Measurements from ENCODE around the gene ALKBH3.
A peak's percentile ranks its signal among the peaks of the same experiment; 100 is the strongest.

The ALKBH3 gene

GRCh38 chr11:43930868-43931716, 50.5 kb downstream of the ALKBH3 start:
- Histone ChIP-seq H3K4me3 (ENCODE audit: extremely low read depth, insufficient read depth, low read length, poor library complexity, severe bottlenecking) (no peak overlapping the region), H3K9me3 (ENCODE audit: control insufficient read depth, low read length) (no peaks in the 10 kb centered on the region), H3K27ac (ENCODE audit: low read depth, low read length, severe bottlenecking) (peak overlapping the region; percentile 41), H3K36me3 (ENCODE audit: control insufficient read depth, insufficient read depth, low read length) (no peaks in the 10 kb centered on the region), H3K4me1 (ENCODE audit: control insufficient read depth, insufficient read depth, low read length, poor library complexity, severe bottlenecking) (peaks cover 26% of the 10 kb centered on the region)
- WGBS, 2 experiments (ENCODE audit: insufficient coverage in 2 of 2) = 84 to 90% methylated on average over 9 to 10 of the region's 10 CpGs

- WGBS, 2 experiments (ENCODE audit: insufficient coverage in 2 of 2) = 81 to 97% methylated on average over 4 of the region's 4 CpGs
- Histone ChIP-seq H3K9me3 (ENCODE audit: control insufficient read depth, low read length) (no peaks in the 10 kb centered on the region), H3K36me3 (ENCODE audit: control insufficient read depth, insufficient read depth, low read length) (no peaks in the 10 kb centered on the region), H3K4me1 (ENCODE audit: control insufficient read depth, insufficient read depth, low read length, poor library complexity, severe bottlenecking) (peaks cover 22% of the 10 kb centered on the region), H3K4me3 (ENCODE audit: extremely low read depth, insufficient read depth, low read length, poor library complexity, severe bottlenecking) (no peak overlapping the region), H3K27ac (ENCODE audit: low read depth, low read length, severe bottlenecking) (no peak overlapping the region)
Measured at GRCh38 chr11:43931717-43932039, 51.0 kb downstream of the ALKBH3 start.

- H3K27ac ChIP-seq (ENCODE audit: low read depth, low read length, severe bottlenecking) = no peak overlapping the region
- H3K4me1 ChIP-seq (ENCODE audit: control insufficient read depth, insufficient read depth, low read length, poor library complexity, severe bottlenecking) = peaks cover 29% of the 10 kb centered on the region
- no peaks in the 10 kb centered on the region for H3K36me3 ChIP-seq (ENCODE audit: control insufficient read depth, insufficient read depth, low read length)
- H3K9me3 ChIP-seq (ENCODE audit: control insufficient read depth, low read length) = no peaks in the 10 kb centered on the region
- 100% methylated on average over 1 of the region's 1 CpG; no CpG with 5 or more reads in 1 of the 2 experiments for WGBS, 2 experiments (ENCODE audit: insufficient coverage in 2 of 2)
- no peak overlapping the region for H3K4me3 ChIP-seq (ENCODE audit: extremely low read depth, insufficient read depth, low read length, poor library complexity, severe bottlenecking)
Measured at GRCh38 chr11:43933226-43933607, 52.6 kb downstream of the ALKBH3 start.

GRCh38 chr11:43933608-43934551, 53.2 kb downstream of the ALKBH3 start:
- peaks cover 30% of the 10 kb centered on the region for H3K4me1 ChIP-seq (ENCODE audit: control insufficient read depth, insufficient read depth, low read length, poor library complexity, severe bottlenecking)
- no peak overlapping the region for H3K4me3 ChIP-seq (ENCODE audit: extremely low read depth, insufficient read depth, low read length, poor library complexity, severe bottlenecking)
- whole genome bisulfite sequencing, 2 experiments (ENCODE audit: insufficient coverage in 2 of 2) = 70 to 71% methylated on average over 15 to 16 of the region's 20 CpGs
- no peaks in the 10 kb centered on the region for H3K9me3 ChIP-seq (ENCODE audit: control insufficient read depth, low read length)
- H3K36me3 ChIP-seq (ENCODE audit: control insufficient read depth, insufficient read depth, low read length) = no peaks in the 10 kb centered on the region
- H3K27ac ChIP-seq (ENCODE audit: low read depth, low read length, severe bottlenecking) = no peak overlapping the region

- WGBS, 2 experiments (ENCODE audit: insufficient coverage in 2 of 2) = 88 to 97% methylated on average over 9 to 11 of the region's 14 CpGs
- Histone ChIP-seq H3K9me3 (ENCODE audit: control insufficient read depth, low read length) (no peaks in the 10 kb centered on the region), H3K4me1 (ENCODE audit: control insufficient read depth, insufficient read depth, low read length, poor library complexity, severe bottlenecking) (peaks cover 30% of the 10 kb centered on the region), H3K36me3 (ENCODE audit: control insufficient read depth, insufficient read depth, low read length) (no peaks in the 10 kb centered on the region), H3K27ac (ENCODE audit: low read depth, low read length, severe bottlenecking) (no peak overlapping the region), H3K4me3 (ENCODE audit: extremely low read depth, insufficient read depth, low read length, poor library complexity, severe bottlenecking) (no peak overlapping the region)
Measured at GRCh38 chr11:43934601-43935423, 54.2 kb downstream of the ALKBH3 start.

- H3K4me1 ChIP-seq (ENCODE audit: control insufficient read depth, insufficient read depth, low read length, poor library complexity, severe bottlenecking) = peaks cover 30% of the 10 kb centered on the region
- H3K36me3 ChIP-seq (ENCODE audit: control insufficient read depth, insufficient read depth, low read length) = no peaks in the 10 kb centered on the region
- WGBS, 2 experiments (ENCODE audit: insufficient coverage in 2 of 2) = 91 to 97% methylated on average over 3 to 6 of the region's 7 CpGs
- no peak overlapping the region for H3K4me3 ChIP-seq (ENCODE audit: extremely low read depth, insufficient read depth, low read length, poor library complexity, severe bottlenecking)
- H3K27ac ChIP-seq (ENCODE audit: low read depth, low read length, severe bottlenecking) = no peak overlapping the region
- no peaks in the 10 kb centered on the region for H3K9me3 ChIP-seq (ENCODE audit: control insufficient read depth, low read length)
Measured at GRCh38 chr11:43935424-43935979, 54.9 kb downstream of the ALKBH3 start.

GRCh38 chr11:43936076-43936475, 55.4 kb downstream of the ALKBH3 start:
- no peaks in the 10 kb centered on the region for H3K36me3 ChIP-seq (ENCODE audit: control insufficient read depth, insufficient read depth, low read length)
- peaks cover 26% of the 10 kb centered on the region for H3K4me1 ChIP-seq (ENCODE audit: control insufficient read depth, insufficient read depth, low read length, poor library complexity, severe bottlenecking)
- no peaks in the 10 kb centered on the region for H3K9me3 ChIP-seq (ENCODE audit: control insufficient read depth, low read length)
- H3K27ac ChIP-seq (ENCODE audit: low read depth, low read length, severe bottlenecking) = no peak overlapping the region
- H3K4me3 ChIP-seq (ENCODE audit: extremely low read depth, insufficient read depth, low read length, poor library complexity, severe bottlenecking) = no peak overlapping the region
- 100% methylated on average over 2 of the region's 7 CpGs; no CpG with 5 or more reads in 1 of the 2 experiments for WGBS, 2 experiments (ENCODE audit: insufficient coverage in 2 of 2)

GRCh38 chr11:43937434-43938411, 57.1 kb downstream of the ALKBH3 start:
- Histone ChIP-seq H3K27ac (ENCODE audit: low read depth, low read length, severe bottlenecking) (peak overlapping the region; percentile 95), H3K4me3 (ENCODE audit: extremely low read depth, insufficient read depth, low read length, poor library complexity, severe bottlenecking) (no peak overlapping the region), H3K36me3 (ENCODE audit: control insufficient read depth, insufficient read depth, low read length) (no peaks in the 10 kb centered on the region), H3K9me3 (ENCODE audit: control insufficient read depth, low read length) (no peaks in the 10 kb centered on the region), H3K4me1 (ENCODE audit: control insufficient read depth, insufficient read depth, low read length, poor library complexity, severe bottlenecking) (peaks cover 22% of the 10 kb centered on the region)
- 86% methylated on average over 11 of the region's 14 CpGs for WGBS, 2 experiments (ENCODE audit: insufficient coverage in 2 of 2)

GRCh38 chr11:43941257-43941994, 60.8 kb downstream of the ALKBH3 start:
- Histone ChIP-seq H3K4me3 (ENCODE audit: extremely low read depth, insufficient read depth, low read length, poor library complexity, severe bottlenecking) (peak overlapping the region; percentile 39), H3K36me3 (ENCODE audit: control insufficient read depth, insufficient read depth, low read length) (no peaks in the 10 kb centered on the region), H3K27ac (ENCODE audit: low read depth, low read length, severe bottlenecking) (no peak overlapping the region), H3K4me1 (ENCODE audit: control insufficient read depth, insufficient read depth, low read length, poor library complexity, severe bottlenecking) (peaks cover 23% of the 10 kb centered on the region), H3K9me3 (ENCODE audit: control insufficient read depth, low read length) (no peaks in the 10 kb centered on the region)
- 80 to 81% methylated on average over 3 to 5 of the region's 5 CpGs for WGBS, 2 experiments (ENCODE audit: insufficient coverage in 2 of 2)
